ENCODE data around the gene DPY30. TPM values are rescaled to one million over a fixed set of nuclear protein-coding genes. Genes with fewer than 3 reads are reported as not detected.

DPY30 gene
- total and polyA plus RNA-seq, 2 of the 4 experiments (the other 2 are of a cell fraction) = 65.2 to 85.2 TPM

- no peak for ATAC-seq (ENCODE audit: low read depth)
- intact Hi-C loops (cut with micrococcal nuclease) (no loop called here), dilution Hi-C loops (cut with HindIII; ENCODE audit: low sequenced_read_pairs, unreplicated experiment) (no loop called here), in situ Hi-C loops (cut with MboI; ENCODE audit: low sequenced_read_pairs) (no loop called here)
- H2AK5ac ChIP-seq (ENCODE audit: low read depth, low read length) = no peak overlapping the region
- H2BK5ac ChIP-seq (ENCODE audit: low read depth, low read length, poor library complexity, severe bottlenecking) = no peak overlapping the region
- POLR2A ChIA-PET (ENCODE audit: unreplicated experiment) = no interaction called here
- no peak overlapping the region for H4K91ac ChIP-seq (ENCODE audit: insufficient read depth, low read depth, low read length)
- H3K79me1 ChIP-seq (ENCODE audit: low read depth in 1 of 2, low read length in 2 of 2) = peaks cover 2 to 24% of the 10 kb centered on the region in 2 experiments; a peak in 2 of 4 replicates
- no peak overlapping the region for H3K18ac ChIP-seq (ENCODE audit: low read depth, low read length)
- DNase-seq = no peak
- no peak overlapping the region for H2BK15ac ChIP-seq (ENCODE audit: low read depth, low read length)
- no peak overlapping the region for H4K8ac ChIP-seq (ENCODE audit: low read depth in 2 of 2, low read length in 2 of 2)
- no peaks in the 10 kb centered on the region for H3K9me1 ChIP-seq (ENCODE audit: insufficient read depth, low read length)
- H3K4ac ChIP-seq (ENCODE audit: low read depth, low read length) = no peak overlapping the region
- BruUV-seq (replicated peaks) = no TSS peak
- H2AFZ ChIP-seq (replicated peaks; ENCODE audit: low read length, poor library complexity) = no peak overlapping the region
- H3K36me3 ChIP-seq (ENCODE audit: control insufficient read depth, insufficient read depth, low read length) = no peaks in the 10 kb centered on the region
- H3K9ac ChIP-seq (ENCODE audit: low read depth, low read length) = no peak overlapping the region
- no peaks in the 10 kb centered on the region for H3K9me3 ChIP-seq (ENCODE audit: control insufficient read depth, insufficient read depth, low read length)
- H2BK120ac ChIP-seq (ENCODE audit: low read depth, low read length) = no peak overlapping the region
- no peak overlapping the region for H3K56ac ChIP-seq (ENCODE audit: extremely low read depth, insufficient read depth, low read length)
- TF ChIP-seq POLR2A (IDR thresholded peaks at IDR 0.05; ENCODE audit: low read depth, low read length) (no peak), BHLHE40 (IDR thresholded peaks at IDR 0.05; ENCODE audit: low read depth, low read length) (no peak), CEBPB (IDR thresholded peaks at IDR 0.05; ENCODE audit: low read depth, low read length) (no peak), NFE2L2 (IDR thresholded peaks at IDR 0.05; ENCODE audit: low read depth, low read length) (no peak), RFX5 (IDR thresholded peaks at IDR 0.05; ENCODE audit: low read depth, low read length) (no peak), RCOR1 (IDR thresholded peaks at IDR 0.05; ENCODE audit: insufficient replicate concordance, low read length) (no peak), MXI1 (IDR thresholded peaks at IDR 0.05; ENCODE audit: borderline replicate concordance, low read depth, low read length) (no peak), CHD1 (IDR thresholded peaks at IDR 0.05; ENCODE audit: low read depth, low read length) (no peak), RAD21 (IDR thresholded peaks at IDR 0.05; ENCODE audit: low read length) (no peak), SMC3 (IDR thresholded peaks at IDR 0.05; ENCODE audit: low read depth, low read length) (no peak)
- H2BK20ac ChIP-seq (ENCODE audit: low read depth, low read length) = no peak overlapping the region
- WGBS, 2 experiments (ENCODE audit: extremely low coverage in 2 of 2, insufficient read length in 1 of 2) = 60% methylated on average over 1 of the region's 2 CpGs; no CpG with 5 or more reads in 1 of the 2 experiments
- H3K4me3 ChIP-seq (ENCODE audit: insufficient read depth, low read depth, low read length) = no peak overlapping the region
- H3K23ac ChIP-seq (ENCODE audit: low read depth, low read length) = no peak overlapping the region
- no peak overlapping the region for H4K5ac ChIP-seq (ENCODE audit: low read depth, low read length)
- no peak overlapping the region for H3K27ac ChIP-seq (ENCODE audit: insufficient read depth, low read length)
- no peaks in the 10 kb centered on the region for H3K27me3 ChIP-seq (ENCODE audit: control insufficient read depth, insufficient read depth, low read length)
- CTCF ChIA-PET = interaction anchor here (0.6 kb wide), 1 partner anchor 53 kb away, joined by 3 read pairs; no protein-coding TSS in a partner anchor
- no peaks in the 10 kb centered on the region for H3K4me1 ChIP-seq (ENCODE audit: control insufficient read depth, insufficient read depth, low read length)
- no peak overlapping the region for H3K4me2 ChIP-seq (ENCODE audit: low read depth, low read length)
- no peak overlapping the region for H3K14ac ChIP-seq (replicated peaks; ENCODE audit: low read depth, low read length)
- H4K20me1 ChIP-seq (ENCODE audit: insufficient read depth, low read length) = 0 out of 2 replicates have a peak, but pooled peaks cover 2% of the 10 kb centered on the region
- H2AK9ac ChIP-seq (replicated peaks; ENCODE audit: low read depth, low read length, poor library complexity) = no peak overlapping the region
Measured at GRCh38 chr2:32074134-32074506, 34.5 kb upstream of the DPY30 start.
